Activated CD8-positive, alpha-beta memory T cell treated with anti-CD3 and anti-CD28 coated beads for 36 hours (primary cell): Measurements from ENCODE around the gene ENAH. TPM values are rescaled to one million over a fixed set of nuclear protein-coding genes. Genes with fewer than 3 reads are reported as not detected.
"Not testable (repeated sequence)": the region's sequence is repeated elsewhere in the genome, so short reads cannot be mapped to it uniquely, and the experiment has no call there.

ENCODE experiments used
- CTCF ChIA-PET: fragments of 350-600 bp; sonication (Branson Sonifier 250); formaldehyde crosslinking; loops from one replicate; lab custom pipeline; 2021; ENCODE audit warnings: antibody characterized with exemption; lab: Charles Lee
- POLR2A ChIA-PET: fragments of 350-600 bp; sonication (Branson Sonifier 250); formaldehyde crosslinking; loops from one replicate; lab custom pipeline; 2021; ENCODE audit warnings: antibody characterized with exemption; lab: Charles Lee
- total RNA-seq, 2 experiments: library from RNA; stranded (reverse); gene quantifications; one replicate each; pipeline ENCODE4 v1.2.3, GENCODE V29; 2021

The ENAH gene
- total RNA-seq, 2 experiments from 2014 or later = 0.53 to 1.1 TPM

DNA sequence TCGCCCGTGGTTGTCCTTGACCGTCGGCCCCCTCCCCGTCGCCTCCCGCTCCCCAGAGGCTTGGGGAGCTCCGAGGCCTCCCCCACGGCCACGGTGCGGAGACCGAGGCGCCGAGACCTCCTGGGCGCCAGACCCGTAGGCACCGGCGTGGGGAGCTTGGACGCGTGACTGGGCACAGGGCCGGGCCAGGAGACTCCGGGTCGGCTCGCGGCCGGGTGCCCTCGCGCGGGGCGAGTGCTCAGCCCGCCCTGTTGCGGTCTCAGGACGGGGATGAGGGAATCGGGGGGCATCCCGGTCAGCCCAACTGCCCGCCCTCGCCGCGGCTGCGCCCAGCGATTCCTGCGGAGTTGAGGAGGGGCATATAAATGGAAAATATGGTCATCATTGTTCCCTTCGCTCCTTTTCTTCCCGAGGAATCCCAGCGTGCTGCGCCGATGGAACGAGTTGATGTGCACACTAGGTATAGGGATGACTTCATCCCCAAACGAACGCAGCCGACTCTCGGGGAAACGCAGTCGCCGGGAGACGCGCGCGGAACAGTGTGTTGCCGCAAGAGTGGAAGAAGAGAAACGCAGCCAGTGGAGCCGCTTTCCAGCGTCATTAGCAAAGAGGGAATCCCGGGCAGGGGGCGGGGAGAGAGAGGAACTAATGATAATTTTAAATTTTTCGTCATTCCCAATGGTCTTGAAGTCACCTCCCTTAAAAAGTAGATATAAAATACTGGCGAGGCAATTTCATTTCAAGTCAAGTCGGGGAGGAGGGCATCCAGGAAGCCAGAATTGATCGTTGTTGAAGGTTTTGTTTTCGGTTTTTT lies 747 bp upstream of the ENAH start:
- CTCF ChIA-PET = no interaction called here

DNA sequence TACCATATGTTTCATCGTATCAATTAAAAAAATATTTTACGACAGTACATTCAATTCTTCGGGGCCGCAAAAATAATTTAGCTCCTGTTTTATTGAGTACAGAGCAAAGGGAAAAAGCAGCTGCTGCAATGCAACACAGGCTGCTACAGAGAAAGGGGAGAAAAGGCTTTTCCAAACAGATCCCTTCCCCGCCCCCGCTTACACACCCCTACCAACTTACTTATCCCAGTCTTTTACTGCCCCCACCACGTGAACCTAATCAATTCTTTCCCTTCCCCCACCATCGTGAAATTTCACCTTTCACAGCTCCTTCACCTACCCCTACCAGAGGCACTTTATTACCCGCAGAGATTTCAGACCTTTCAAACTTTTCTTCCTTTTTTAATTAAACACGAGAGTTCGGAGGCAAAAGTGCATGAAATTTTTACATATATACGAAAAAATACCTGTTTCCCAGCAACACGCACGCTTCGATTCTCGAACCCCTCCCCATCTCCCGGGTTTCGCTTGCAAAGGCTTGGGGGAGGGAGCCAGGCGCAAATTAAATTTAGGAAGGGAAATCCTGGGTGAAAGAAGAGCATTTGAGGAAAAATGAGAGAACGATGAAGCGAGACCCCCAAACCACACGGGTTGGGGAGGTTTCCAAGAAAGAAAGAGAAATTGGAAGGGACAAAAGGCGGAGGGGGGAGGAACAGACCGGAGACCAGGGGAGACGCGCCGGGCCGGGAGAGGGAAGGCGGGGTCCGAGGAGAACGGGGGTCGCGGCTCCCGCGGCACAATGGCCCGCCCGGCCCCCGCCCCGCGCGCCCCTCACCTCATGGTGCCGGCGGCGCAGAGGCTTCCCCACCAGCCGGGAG lies 823 bp downstream of the ENAH start:
- CTCF ChIA-PET = no interaction called here
- POLR2A ChIA-PET = no interaction called here

More for the DNA sequence above, 747 bp upstream of the ENAH start:
- POLR2A ChIA-PET = interaction anchor here (0.6 kb wide), 1 partner anchor 185 kb away, joined by 3 read pairs; no protein-coding TSS in a partner anchor

DNA sequence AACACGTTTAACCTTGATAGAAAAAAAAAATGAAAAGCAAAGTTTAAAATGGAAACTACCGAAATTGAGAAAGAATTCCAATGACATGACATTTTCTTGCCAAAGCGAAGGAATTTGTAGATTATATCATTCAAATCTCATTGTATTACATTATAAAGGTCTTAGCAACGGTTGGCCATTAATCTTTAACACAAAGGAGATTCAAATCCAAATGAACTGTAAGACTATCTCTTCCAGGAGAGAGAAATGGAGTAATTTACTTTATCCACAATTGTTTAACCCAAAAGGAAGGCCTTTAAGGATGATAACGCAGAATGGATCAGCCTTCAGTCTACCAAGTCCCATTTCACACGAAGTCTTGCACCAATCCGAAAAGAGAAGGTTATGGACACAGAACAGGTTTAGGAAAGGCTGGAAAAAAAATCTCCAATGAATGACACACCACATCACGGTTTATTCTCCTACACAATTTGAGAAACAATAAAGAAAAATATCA lies 1.5 kb downstream of the ENAH start:
- POLR2A ChIA-PET = no interaction called here
- CTCF ChIA-PET = no interaction called here

DNA sequence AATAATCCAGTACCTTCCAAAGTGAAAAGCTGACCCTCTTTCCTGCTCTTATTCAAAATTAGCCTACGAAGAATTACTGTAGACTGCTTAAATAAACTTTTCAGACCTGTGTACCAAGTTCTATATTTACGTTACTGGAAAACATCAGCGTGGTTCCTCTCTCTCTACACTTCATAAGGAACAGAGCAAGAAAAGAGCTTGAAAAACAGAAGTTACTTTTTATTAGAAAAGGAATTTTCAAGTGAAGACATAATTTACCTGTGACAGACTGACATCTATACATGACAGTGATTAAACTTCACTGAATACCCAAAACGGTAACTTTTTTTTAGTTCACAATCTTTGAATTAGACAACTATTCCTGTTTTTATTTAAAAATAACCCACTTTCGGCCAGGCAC lies 2.7 kb downstream of the ENAH start:
- ChIA-PET POLR2A (no interaction called here), CTCF (no interaction called here)

DNA sequence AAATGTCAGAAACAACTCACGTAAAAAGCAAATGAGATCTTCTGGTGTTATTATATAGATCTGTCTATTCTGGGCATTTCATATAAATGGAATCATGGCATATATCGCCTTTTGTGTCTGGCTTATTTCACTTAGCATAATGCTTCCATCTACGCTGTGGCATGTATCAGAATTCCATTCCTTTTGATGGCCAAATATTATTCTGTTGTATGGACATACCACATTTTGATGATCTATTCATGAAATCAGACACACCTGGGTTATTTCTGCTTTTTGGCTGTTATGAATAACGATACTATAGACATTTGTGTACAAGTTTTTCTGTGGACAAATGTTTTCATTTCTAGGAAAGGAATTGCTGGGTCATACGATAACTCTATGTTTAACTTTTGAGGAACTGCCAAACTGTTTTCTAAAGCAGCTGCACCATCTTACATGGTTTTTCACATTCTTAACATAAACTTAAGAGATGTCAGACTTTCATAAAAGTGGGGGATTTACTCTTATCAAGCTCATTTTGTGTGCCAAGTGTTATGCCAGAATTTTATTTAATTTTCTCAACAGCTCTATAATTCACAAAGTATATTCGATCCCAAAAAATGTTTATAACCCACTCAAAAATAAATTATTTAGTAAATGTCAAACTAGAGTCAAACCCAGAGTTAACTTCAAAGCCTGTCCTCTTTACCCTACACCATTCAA lies 7.6 kb downstream of the ENAH start:
- POLR2A ChIA-PET = no interaction called here
- CTCF ChIA-PET = no interaction called here

DNA sequence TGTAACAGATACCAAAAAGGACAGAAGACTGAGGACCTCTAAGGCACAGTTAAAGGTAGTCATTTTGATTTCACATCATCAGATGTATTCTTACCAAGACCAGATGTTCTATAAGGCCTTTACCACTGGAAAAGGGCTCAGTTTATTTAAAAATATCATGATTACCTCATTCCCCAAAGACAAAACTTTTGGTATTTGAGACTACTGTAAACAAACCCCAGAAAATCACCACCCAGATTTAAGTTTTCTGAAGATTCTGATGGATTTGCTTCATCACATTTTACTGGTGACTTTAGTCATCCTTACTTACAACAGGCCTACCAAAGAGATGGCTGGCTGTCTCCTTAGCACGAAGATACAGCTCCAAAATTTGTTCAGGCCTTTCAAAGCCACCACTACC lies 8.3 kb downstream of the ENAH start:
- CTCF ChIA-PET = no interaction called here

DNA sequence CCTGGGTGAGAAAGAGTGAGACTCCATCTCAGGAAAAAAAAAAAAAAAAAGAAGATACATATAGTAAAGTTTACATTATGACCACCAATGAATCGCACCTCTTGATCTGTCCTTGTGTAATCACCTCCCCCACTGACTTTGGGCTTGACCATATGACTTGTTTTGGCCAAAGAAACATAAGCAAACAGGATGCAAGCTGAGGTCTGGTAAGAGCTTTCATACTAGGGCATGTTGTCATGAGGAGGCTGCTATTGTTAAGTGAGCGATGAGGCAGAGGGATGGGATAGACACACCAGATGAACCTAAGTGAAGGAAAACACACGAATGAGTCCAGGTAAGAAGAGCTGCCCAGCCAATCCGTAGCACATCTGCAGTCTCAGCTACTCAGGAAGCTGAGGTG lies 10.7 kb downstream of the ENAH start:
- ChIA-PET CTCF (interaction anchor here (0.6 kb wide), 1 partner anchor 334 kb away, joined by 4 read pairs; no protein-coding TSS in a partner anchor), POLR2A (interaction anchor here (0.6 kb wide), 1 partner anchor 189 kb away, joined by 3 read pairs; no protein-coding TSS in a partner anchor)

More for the DNA sequence above, 8.3 kb downstream of the ENAH start:
- POLR2A ChIA-PET = no interaction called here

DNA sequence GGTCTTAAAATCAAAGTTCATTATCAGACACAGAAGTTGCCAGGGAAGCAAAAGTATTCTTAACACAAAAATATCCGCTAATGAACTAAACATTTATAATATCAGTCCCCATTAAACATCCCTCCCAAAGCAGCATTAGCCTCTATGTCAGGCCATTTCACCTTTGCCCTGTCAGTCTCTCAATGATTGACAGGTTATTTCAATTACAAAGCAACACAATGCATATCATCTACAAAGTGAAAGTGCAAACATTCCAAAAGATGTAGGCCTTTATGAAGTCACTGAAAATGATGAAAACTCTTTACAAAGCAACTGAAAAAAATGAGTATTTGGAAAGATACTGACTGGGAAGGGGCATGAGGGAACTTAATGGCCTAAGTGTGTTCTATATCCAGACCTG lies 14.1 kb downstream of the ENAH start:
- ChIA-PET CTCF (no interaction called here), POLR2A (no interaction called here)

DNA sequence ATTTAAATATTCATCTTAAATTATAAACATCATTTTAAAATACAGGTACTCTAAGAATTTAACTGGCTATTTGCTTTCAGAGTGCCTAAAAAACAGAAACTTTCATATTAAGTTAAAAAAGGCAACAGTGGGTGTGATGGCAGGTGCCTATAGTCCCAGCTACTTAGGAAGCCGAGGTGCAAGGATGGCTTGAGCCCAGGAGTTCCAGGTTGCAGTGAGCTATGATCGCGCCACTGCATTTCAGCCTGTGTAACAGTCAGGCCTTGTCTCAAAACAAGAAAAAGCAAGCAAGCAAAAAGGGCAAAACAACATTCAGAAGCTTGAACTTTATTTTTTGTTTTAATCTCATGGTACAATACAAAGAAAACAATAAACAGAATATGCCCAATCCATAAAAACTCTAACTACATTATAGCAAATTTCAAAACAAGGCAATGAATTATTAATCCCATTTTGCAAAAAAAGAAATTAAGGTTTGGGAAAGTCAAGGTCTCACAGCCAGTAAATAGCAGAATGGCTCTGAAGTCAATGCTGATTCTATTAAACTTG lies 15.2 kb downstream of the ENAH start:
- POLR2A ChIA-PET = interaction anchor here (0.6 kb wide), 1 partner anchor 463 kb away, joined by 5 read pairs; no protein-coding TSS in a partner anchor
- CTCF ChIA-PET = no interaction called here

DNA sequence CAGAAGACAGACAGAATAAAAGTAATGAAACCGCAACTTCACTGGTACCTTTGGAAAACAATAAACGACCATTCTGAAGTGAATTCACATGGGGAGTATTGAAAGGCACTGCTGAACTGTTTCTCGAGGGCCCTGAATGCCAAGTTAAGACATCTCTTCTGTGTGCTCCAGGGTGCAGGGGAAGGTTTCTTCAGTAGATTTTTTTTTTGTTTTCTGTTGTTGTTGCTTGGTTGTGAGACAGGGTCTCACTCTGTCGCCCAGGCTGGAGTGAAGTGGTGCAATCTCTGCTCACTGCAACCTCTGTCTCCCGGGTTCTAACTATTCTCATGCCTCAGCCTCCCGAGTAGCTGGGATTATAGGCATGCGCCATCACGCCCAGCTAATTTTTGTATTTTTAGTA lies 15.9 kb downstream of the ENAH start:
- CTCF ChIA-PET, POLR2A ChIA-PET: not testable (repeated sequence)

DNA sequence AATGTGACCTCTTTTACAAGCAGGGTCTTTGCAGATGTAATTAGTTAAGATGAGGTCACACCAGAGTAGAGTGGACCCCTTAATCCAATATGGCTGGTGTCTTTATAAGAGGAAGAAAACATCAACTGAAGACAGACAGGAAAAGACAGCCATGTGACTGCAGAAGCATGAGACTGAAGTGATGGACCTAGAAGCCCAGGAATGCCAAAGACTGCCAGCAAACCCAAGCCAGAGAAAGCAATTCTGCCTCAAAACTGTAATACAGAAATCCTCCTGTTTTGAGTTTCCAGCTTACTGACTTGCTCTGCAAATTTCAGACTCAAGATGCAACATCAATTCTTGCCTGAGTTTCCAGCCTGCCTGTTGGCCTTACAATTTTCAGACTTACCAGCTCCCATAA lies 17.3 kb downstream of the ENAH start:
- ChIA-PET POLR2A (no interaction called here), CTCF (no interaction called here)

DNA sequence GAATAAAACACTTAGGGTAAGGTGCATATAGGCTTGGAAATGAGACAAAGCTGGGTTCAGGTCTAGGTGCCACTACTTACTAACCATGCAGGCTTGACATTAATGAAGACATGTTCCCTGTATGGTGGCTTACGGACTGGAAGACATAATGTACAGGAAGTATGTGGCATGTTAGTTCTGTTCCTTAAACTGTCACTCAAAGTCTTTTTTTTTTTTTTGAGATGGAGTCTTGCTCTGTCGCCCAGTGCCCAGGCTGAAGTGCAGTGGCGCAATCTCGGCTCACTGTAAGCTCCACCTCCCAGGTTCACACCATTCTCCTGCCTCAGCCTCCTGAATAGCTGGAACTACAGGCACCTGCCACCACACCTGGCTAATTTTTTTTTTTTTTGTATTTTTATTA lies 20.1 kb downstream of the ENAH start:
- CTCF ChIA-PET = not testable (repeated sequence)

DNA sequence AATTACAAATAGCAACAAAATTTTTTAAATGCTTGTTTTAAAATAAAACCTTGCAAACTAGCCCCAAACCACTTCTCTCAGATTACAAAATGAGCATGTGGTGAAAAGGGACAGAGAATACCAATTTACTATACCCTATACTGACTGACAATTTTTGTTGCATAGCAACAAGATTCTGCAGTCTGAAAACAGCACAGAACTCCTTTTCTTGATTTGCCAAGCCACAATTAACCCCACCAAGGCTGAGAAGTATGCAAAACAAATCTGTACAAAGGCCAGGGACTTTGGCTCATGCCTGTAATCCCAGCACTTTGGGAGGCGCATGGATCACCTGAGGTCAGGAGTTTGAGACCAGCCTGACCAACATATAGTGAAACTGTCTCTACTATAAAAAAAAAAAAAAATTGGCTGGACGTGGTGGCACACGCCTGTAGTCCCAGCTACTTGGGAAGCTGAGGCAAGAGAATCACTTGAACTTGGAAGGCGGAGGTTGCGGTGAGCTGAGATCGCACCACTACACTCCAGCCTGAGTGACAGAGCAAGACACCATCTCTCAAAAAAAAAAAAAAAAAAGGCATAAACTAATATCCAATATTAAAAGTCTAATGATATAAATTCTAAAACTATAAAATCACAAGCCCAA lies 21.8 kb downstream of the ENAH start:
- POLR2A ChIA-PET = no interaction called here
- CTCF ChIA-PET = no interaction called here

More for the DNA sequence above, 20.1 kb downstream of the ENAH start:
- POLR2A ChIA-PET = not testable (repeated sequence)

DNA sequence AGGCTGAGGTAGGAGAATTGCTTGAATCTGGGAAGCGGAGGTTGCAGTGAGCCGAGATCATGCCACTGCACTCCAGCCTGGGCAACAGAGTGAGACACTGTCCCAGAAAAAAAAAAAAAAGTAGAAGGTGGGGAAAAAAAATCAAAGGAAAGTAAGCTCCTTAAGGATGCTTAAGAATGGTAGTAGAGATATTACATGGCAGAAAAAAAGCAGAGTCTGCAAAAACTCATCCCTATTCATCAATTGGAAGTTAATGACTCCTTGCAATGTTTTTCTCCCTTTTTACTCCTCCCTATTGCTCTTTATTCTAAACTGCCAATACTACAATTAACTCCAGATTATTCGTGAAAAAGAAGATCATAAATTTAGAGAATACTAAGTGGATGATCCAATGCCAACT lies 23.4 kb downstream of the ENAH start:
- ChIA-PET CTCF (no interaction called here), POLR2A (no interaction called here)

DNA sequence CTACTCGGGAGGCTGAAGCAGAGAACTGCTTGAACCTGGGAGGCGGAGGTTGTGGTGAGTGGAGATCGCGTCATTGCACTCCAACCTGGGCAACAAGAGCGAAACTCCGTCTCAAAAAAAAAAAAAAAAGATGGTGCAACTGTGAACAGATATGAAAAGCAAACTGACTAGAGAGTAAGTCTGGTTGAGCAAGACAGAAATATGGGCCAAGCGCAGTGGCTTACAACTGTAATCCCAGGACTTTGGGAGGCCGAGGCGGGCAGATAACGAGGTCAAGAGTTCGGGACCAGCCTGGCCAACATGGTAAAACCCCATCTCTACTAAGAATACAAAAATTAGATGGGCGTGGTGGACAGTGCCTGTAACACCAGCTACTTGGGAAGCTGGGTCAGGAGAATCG lies 24.1 kb downstream of the ENAH start:
- CTCF ChIA-PET = not testable (repeated sequence)

DNA sequence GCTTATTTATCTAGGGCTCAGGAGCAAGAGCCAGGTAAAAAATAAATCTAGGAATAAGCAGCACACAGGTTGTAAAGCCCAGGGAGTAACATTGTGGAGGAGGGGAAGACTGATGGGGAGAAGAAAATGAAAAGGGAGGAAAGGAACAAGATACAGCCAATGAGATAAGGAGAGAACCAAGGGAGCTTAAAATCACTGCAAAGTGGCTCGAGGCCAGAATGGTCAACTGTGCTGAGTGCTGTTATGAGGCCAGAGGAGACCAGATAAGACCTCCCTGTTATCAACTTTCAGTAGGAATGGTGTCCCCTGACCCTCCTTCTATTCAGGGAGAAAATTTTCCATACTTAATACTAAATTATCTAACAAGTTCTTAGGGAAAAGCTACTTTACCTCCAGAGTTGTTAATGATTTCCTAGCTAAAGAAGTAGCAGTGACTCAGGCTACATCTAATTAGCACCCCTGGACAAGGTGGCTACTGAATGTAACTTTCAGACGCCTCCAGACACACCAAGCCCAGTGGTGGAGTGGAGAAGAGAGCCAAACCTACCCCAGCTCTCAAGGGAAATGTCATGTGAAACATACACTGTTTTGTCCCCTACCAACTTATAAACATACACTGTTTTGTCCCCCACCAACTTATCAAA lies 25.5 kb downstream of the ENAH start:
- POLR2A ChIA-PET = no interaction called here
- CTCF ChIA-PET = no interaction called here

More for the DNA sequence above, 24.1 kb downstream of the ENAH start:
- POLR2A ChIA-PET = not testable (repeated sequence)

DNA sequence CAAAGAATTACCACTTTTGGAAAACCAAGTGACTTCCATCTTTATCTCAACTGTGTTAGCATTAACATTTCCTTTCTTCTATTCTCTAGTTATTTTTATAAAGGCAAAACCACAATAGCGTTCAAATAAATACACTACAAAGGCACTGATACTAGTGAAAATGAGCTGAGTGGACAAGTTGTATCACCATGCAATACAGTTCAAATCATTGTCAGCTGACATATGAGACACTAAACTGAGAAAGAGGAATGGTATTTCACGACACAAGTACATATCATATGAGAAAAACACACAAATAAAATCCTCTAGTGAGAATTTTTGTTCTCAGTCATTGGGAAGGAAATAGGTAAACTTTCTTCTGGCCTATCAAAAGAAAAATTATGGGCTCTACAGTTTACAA lies 26.2 kb downstream of the ENAH start:
- ChIA-PET POLR2A (no interaction called here), CTCF (no interaction called here)

DNA sequence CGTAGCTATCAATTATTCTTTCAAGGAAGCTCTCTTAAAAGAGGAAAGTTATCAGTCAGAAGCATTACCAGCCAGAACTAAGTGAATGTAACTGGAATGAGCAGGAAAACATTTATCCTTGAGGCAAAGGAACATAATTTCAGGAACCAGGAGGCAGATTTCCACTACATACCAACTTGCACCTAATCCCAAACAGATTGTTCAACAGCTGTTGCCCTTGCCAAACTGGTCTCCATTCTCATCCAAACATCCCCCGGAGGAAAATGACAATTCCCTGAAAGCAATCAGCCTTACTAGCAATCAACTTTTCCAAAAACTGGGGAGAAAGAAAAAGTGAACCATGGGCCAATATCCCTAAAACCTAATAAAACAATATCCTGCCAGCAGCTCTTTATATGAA lies 35.0 kb downstream of the ENAH start:
- ChIA-PET POLR2A (no interaction called here), CTCF (no interaction called here)
